Stomach (tissue), 4 donors: ENCODE results near the gene CCSER1.

Source experiments
- POLR2A ChIP-seq, 4 donors: fragments of 450-650 bp; IDR thresholded peaks; one replicate each; pipeline ENCODE4 v1.6.1; 2016; ENCODE audit warnings: antibody characterized with exemption in 4 of 4, control low read depth in 2 of 4, mild to moderate bottlenecking in 1 of 4, moderate library complexity in 1 of 4
- TF ChIP-seq, protein P1 (sequence below), 7 experiments: fragments of 450-650 bp in 4 of 7; fragments of 200-600 bp in 3 of 7; sonication (generic) in 3 of 7; IDR thresholded peaks; one replicate each; pipeline ENCODE4 v1.5.1; 2016 to 2019; ENCODE audit warnings: antibody characterized with exemption in 7 of 7, control low read depth in 2 of 7, mild to moderate bottlenecking in 1 of 7

DNA sequence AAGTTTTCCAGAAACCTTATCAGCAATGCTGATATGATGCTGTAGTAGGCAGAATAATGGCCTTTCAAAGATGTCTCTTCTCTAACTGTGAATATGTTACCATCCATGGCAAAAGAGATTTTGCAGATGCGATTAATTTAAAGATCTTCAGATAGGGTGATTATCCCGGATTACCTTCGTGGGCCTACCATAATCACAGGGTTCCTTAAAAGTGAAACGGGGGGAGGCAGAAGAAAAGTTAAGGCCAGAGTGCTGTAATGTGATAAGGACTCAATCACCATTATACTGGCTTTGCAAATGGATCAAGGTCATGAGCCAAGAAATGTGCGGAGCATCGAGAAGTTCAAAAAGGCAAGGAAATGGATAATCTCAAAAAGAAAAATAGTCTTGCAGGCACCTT, 459.6 kb downstream of the CCSER1 start:
- TF ChIP-seq, protein P1, sequence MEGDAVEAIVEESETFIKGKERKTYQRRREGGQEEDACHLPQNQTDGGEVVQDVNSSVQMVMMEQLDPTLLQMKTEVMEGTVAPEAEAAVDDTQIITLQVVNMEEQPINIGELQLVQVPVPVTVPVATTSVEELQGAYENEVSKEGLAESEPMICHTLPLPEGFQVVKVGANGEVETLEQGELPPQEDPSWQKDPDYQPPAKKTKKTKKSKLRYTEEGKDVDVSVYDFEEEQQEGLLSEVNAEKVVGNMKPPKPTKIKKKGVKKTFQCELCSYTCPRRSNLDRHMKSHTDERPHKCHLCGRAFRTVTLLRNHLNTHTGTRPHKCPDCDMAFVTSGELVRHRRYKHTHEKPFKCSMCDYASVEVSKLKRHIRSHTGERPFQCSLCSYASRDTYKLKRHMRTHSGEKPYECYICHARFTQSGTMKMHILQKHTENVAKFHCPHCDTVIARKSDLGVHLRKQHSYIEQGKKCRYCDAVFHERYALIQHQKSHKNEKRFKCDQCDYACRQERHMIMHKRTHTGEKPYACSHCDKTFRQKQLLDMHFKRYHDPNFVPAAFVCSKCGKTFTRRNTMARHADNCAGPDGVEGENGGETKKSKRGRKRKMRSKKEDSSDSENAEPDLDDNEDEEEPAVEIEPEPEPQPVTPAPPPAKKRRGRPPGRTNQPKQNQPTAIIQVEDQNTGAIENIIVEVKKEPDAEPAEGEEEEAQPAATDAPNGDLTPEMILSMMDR (IDR thresholded peaks at IDR 0.05), result no peak
- TF ChIP-seq POLR2A (IDR thresholded peaks at IDR 0.05), result no peak
